ENCODE measurements around the gene MTARC2. TPM values are rescaled to one million over a fixed set of nuclear protein-coding genes. Genes with fewer than 3 reads are reported as not detected.

MTARC2 gene
- total RNA-seq, 2 donors from 2014 or later, result 19.5 to 37.9 TPM

DNA sequence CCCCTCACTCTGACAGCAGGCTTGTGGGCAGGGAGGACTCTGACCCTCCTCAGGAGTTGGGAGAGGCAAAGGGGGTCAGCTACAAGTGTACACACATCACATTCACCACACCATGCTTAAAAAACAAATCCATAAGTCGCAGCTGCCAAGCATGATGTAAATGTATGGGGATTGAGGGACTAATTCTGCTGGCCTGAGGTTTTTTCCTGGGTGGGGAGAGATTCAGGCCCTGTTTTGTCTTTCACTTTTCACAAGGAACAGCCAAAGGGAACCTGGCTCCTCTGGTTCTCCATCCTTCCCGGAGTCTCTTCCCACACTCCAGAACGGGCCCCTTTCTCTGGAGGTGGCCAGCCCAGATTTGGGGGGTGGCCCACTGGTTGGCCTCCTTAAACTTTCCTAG is 1.3 kb upstream of the MTARC2 start:
- intact Hi-C loops (cut with DNase I), result no loop called here

DNA sequence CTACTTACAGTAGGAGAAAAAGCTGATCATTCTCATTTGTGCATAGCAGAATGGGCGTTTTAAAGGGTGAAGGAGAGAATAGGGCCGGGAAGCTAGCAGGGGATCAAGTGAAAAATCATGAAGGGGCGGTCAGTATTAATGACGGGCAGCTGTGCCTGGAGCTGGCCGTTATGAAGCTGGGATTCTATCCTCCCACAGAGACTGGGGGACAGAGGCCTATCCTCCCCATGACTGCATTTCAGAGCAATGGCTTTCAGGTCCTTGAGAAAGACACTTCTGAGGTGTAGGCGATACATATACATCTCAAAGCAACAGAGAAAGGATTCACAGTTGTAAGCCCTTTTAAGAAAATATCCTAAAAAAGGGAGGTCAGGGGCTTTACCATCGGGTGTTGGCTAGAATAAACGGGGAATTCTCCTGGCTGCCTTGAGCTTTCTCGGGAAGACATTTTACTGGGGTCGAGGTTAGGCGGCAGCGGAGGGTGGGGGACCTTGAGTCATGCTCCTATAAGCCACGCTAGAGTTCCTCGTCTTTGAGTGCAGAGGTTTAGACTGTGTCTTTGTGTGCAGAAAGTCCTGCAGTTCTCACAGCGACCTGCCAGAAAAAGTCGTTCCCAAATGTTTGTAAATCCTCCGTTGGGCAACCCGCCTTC is 559 bp upstream of the MTARC2 start:
- peak overlapping the region; percentile 88 to 97 (median 92) for H3K27ac ChIP-seq
- ATAC-seq (no peak), DNase-seq (no peak)
- intact Hi-C loops (cut with DNase I), result no loop called here
- H3K9me3 ChIP-seq, result no peaks in the 10 kb centered on the region
- no peaks in the 10 kb centered on the region for H3K36me3 ChIP-seq (replicated peaks in 1 of 2; ENCODE audit: insufficient read depth in 1 of 2, low read depth in 2 of 2)
- TF ChIP-seq POLR2A (IDR thresholded peaks at IDR 0.05), result no peak
- TF ChIP-seq, protein P1, sequence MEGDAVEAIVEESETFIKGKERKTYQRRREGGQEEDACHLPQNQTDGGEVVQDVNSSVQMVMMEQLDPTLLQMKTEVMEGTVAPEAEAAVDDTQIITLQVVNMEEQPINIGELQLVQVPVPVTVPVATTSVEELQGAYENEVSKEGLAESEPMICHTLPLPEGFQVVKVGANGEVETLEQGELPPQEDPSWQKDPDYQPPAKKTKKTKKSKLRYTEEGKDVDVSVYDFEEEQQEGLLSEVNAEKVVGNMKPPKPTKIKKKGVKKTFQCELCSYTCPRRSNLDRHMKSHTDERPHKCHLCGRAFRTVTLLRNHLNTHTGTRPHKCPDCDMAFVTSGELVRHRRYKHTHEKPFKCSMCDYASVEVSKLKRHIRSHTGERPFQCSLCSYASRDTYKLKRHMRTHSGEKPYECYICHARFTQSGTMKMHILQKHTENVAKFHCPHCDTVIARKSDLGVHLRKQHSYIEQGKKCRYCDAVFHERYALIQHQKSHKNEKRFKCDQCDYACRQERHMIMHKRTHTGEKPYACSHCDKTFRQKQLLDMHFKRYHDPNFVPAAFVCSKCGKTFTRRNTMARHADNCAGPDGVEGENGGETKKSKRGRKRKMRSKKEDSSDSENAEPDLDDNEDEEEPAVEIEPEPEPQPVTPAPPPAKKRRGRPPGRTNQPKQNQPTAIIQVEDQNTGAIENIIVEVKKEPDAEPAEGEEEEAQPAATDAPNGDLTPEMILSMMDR (IDR thresholded peaks at IDR 0.05), result no peak
- peaks cover 49% of the 10 kb centered on the region for H3K4me1 ChIP-seq
- H3K27me3 ChIP-seq, result no peaks in the 10 kb centered on the region
- 15 to 24% methylated on average over 15 to 18 of the region's 18 CpGs for WGBS, 2 donors
- H3K4me3 ChIP-seq, result peak overlapping the region in 1 of 2 donors; percentile 89

More for the DNA sequence above, 1.3 kb upstream of the MTARC2 start:
- DNase-seq (no peak), ATAC-seq (no peak)
- Histone ChIP-seq H3K9me3 (no peaks in the 10 kb centered on the region), H3K36me3 (replicated peaks in 1 of 2; ENCODE audit: insufficient read depth in 1 of 2, low read depth in 2 of 2) (no peaks in the 10 kb centered on the region), H3K27ac (no peak overlapping the region), H3K4me1 (peaks cover 42% of the 10 kb centered on the region), H3K4me3 (no peak overlapping the region), H3K27me3 (no peaks in the 10 kb centered on the region)
- 90 to 92% methylated on average over 3 of the region's 3 CpGs for WGBS, 2 donors
- TF ChIP-seq POLR2A (IDR thresholded peaks at IDR 0.05), result no peak
- TF ChIP-seq, protein P1 (IDR thresholded peaks at IDR 0.05), result no peak

DNA sequence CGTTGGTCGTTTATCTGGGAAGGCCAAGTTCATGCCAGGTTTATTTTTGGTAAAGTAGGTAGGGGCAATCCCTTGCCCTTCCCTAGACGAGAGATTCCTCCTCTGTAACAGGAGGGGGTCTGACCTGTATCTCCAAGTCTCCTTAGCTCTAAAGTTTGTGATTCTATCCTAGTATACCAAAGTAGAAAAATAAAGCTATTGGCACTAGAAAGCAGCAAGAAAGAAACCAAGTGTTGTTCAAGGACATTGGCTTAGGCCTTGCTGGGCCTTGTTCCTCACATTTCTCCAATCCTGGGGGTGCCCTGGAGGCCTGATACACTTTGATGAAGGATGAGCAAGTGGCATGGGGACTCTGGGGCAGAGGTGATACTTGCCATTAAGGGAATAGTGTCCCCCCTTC is 814 bp downstream of the MTARC2 start:
- peak overlapping the region; percentile 20 to 89 for H3K4me3 ChIP-seq
- no peak for DNase-seq
- H3K9me3 ChIP-seq, result no peaks in the 10 kb centered on the region
- ATAC-seq, result no peak
- no peaks in the 10 kb centered on the region for H3K27me3 ChIP-seq
- H3K4me1 ChIP-seq, result peaks cover 49% of the 10 kb centered on the region
- no peaks in the 10 kb centered on the region for H3K36me3 ChIP-seq (replicated peaks in 1 of 2; ENCODE audit: insufficient read depth in 1 of 2, low read depth in 2 of 2)
- intact Hi-C loops (cut with DNase I), result no loop called here
- 5 to 8% methylated on average over 3 of the region's 3 CpGs for WGBS, 2 donors
- no peak for TF ChIP-seq POLR2A (IDR thresholded peaks at IDR 0.05)
- TF ChIP-seq, protein P1 (IDR thresholded peaks at IDR 0.05), result no peak
- peak overlapping the region; percentile 88 to 97 (median 92) for H3K27ac ChIP-seq

DNA sequence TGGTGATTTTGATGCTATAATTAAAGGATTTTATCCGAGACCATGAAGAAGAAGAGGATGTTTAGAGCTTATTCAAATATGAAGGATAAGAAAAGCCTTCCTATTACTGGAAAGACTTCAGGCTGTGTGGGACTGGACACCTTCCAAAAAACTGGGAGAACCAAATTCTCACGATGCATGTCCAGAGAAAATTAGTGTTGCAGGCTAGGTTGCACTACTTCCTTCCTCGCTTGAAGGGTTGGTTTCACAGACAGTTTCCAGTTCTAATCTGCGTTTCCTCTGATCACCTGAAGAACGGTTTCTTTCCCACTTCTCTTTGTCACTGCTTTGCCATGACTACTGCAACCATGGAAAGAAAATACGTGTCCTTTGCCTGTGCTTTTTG is 2.0 kb downstream of the MTARC2 start:
- Histone ChIP-seq H3K27ac (peak overlapping the region in 3 of 4 donors; percentile 48 to 95 (median 88)), H3K9me3 (no peaks in the 10 kb centered on the region), H3K4me1 (peaks cover 49% of the 10 kb centered on the region), H3K36me3 (replicated peaks in 1 of 2; ENCODE audit: insufficient read depth in 1 of 2, low read depth in 2 of 2) (no peaks in the 10 kb centered on the region), H3K4me3 (no peak overlapping the region), H3K27me3 (no peaks in the 10 kb centered on the region)
- intact Hi-C loops (cut with DNase I), result no loop called here
- DNase-seq (no peak), ATAC-seq (no peak)
- WGBS, 2 donors, result 13 to 15% methylated on average over 6 of the region's 6 CpGs
- TF ChIP-seq, protein P1 (IDR thresholded peaks at IDR 0.05), result no peak
- no peak for TF ChIP-seq POLR2A (IDR thresholded peaks at IDR 0.05)

DNA sequence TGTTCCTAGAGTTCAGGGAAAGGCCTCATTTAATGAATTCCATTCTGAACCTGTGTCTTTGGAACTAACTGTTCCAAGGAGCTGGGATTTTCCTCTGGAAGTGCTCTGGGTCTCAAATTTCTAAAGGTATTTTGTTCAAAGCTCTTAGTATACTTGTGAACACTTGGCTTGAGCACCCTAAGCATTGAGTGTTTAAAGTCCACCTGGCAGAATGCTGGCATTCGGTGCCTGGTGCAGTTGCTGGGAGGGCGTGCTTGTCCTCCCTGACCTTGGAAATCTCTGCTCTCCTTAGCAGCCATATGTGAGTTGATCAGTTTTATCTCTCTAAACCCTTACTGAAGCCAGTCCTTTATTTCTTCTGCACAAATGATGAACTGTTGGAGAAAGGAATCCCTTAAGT is 3.0 kb downstream of the MTARC2 start:
- no peaks in the 10 kb centered on the region for H3K9me3 ChIP-seq
- 6 to 33% methylated on average over 2 of the region's 2 CpGs for WGBS, 2 donors
- TF ChIP-seq, protein P1 (IDR thresholded peaks at IDR 0.05), result no peak
- TF ChIP-seq POLR2A (IDR thresholded peaks at IDR 0.05), result no peak
- intact Hi-C loops (cut with DNase I), result no loop called here
- H3K27me3 ChIP-seq, result no peaks in the 10 kb centered on the region
- DNase-seq (peak; percentile 37 to 68 (median 47)), ATAC-seq (no peak)
- no peak overlapping the region for H3K4me3 ChIP-seq
- peaks cover 6 to 7% of the 10 kb centered on the region in 2 donors for H3K36me3 ChIP-seq (replicated peaks in 1 of 2; ENCODE audit: insufficient read depth in 1 of 2, low read depth in 2 of 2)
- H3K4me1 ChIP-seq, result peaks cover 49% of the 10 kb centered on the region
- peak overlapping the region in 3 of 4 donors; percentile 48 to 95 (median 88) for H3K27ac ChIP-seq
